K562 (cell line): ENCODE measurements around the gene ZNF385C. TPM values are rescaled to one million over a fixed set of nuclear protein-coding genes. Genes with fewer than 3 reads are reported as not detected.

ENCODE experiments used
- ATAC-seq: fragments of 200-7000 bp; cut with Tn5 transposase; 3 replicates; pipeline ENCODE4 v1.9.1; 2020; ENCODE audit warnings: moderate library complexity
- BruUV-seq: library from RNA; stranded (reverse); fragments of 400-500 nt; replicated peaks from 2 replicates; lab custom pipeline; 2021; lab: Mats Ljungman, UMichigan
- CTCF ChIA-PET: fragments of 300-600 bp; formaldehyde crosslinking; extraction: SDS; loops from one replicate; lab custom pipeline; 2021; ENCODE audit warnings: low intra/inter-chr PET ratio; lab: Yijun Ruan, JAX
- POLR2A ChIA-PET: fragments of 300-600, 350-650 bp; sonication (Branson Sonifier 250); formaldehyde crosslinking; extraction: SDS; loops from one replicate; lab custom pipeline; 2021; ENCODE audit warnings: antibody characterized with exemption, inconsistent platforms; lab: Yijun Ruan, JAX
- DNase-seq, 4 experiments: peaks; one replicate each; pipeline versions ENCODE4 v3.0.0 to v3.0.0-alpha.2; 2011 to 2018; ENCODE audit warnings: low spot score in 3 of 4, mixed read lengths in 3 of 4; ENCODE audit errors: extremely low read depth in 1 of 4
- FAIRE-seq: peaks from 2 replicates; lab custom pipeline; 2011; peaks lifted over from hg19 to GRCh38; lab: Jason Lieb, UNC
- H2AFZ ChIP-seq: 2 replicates; pipeline ENCODE4 v1.6.0; 2011; ENCODE audit warnings: low read depth, low read length, control low read depth, inconsistent platforms
- H3K27ac ChIP-seq: fragments of 200-600 bp; 3 replicates; pipeline ENCODE4 v1.8.0; 2011; ENCODE audit warnings: low read depth, mild to moderate bottlenecking, control low read depth, inconsistent platforms, low read length, moderate library complexity, mixed read lengths; ENCODE audit errors: extremely low read depth
- H3K27me3 ChIP-seq, 2 experiments: fragments of 300-600 bp in 1 of 2; 2 replicates in 1 of 2; 3 replicates in 1 of 2; pipeline versions ENCODE4 v1.6.0 to v1.8.0; 2011; ENCODE audit warnings: inconsistent platforms in 2 of 2, low read length in 2 of 2, mild to moderate bottlenecking in 1 of 2, mixed read lengths in 1 of 2, moderate library complexity in 1 of 2; ENCODE audit not compliant: control insufficient read depth in 2 of 2, insufficient read depth in 2 of 2
- H3K36me3 ChIP-seq: fragments of 300-600 bp; 3 replicates; pipeline ENCODE4 v1.8.0; 2011; ENCODE audit warnings: mild to moderate bottlenecking, low read length, inconsistent platforms; ENCODE audit not compliant: control insufficient read depth, insufficient read depth
- H3K4me1 ChIP-seq, 2 experiments: fragments of 200-600 bp in 1 of 2; replicated peaks in 1 of 2; 2 replicates in 1 of 2; 3 replicates in 1 of 2; pipeline versions ENCODE4 v1.5.1 to v1.8.0; 2011; ENCODE audit warnings: inconsistent platforms in 2 of 2, low read length in 2 of 2, mild to moderate bottlenecking in 1 of 2, mixed read lengths in 1 of 2, moderate library complexity in 1 of 2; ENCODE audit not compliant: control insufficient read depth in 2 of 2, insufficient read depth in 2 of 2
- H3K4me2 ChIP-seq: 2 replicates; pipeline ENCODE4 v1.6.1; 2011; ENCODE audit warnings: low read length, control low read depth, inconsistent platforms, mixed read lengths; ENCODE audit not compliant: insufficient read depth
- H3K4me3 ChIP-seq: fragments of 200-600 bp; sonication (generic), shearing (Covaris generic); 2 replicates; pipeline ENCODE4 v1.5.1; 2016; ENCODE audit warnings: control low read depth, inconsistent platforms
- H3K79me2 ChIP-seq: fragments of 200-600 bp; 3 replicates; pipeline ENCODE4 v1.8.0; 2011; ENCODE audit warnings: low read length, inconsistent platforms; ENCODE audit not compliant: control insufficient read depth, insufficient read depth
- H3K9ac ChIP-seq, 2 experiments: 2 replicates each; pipeline versions ENCODE4 v1.6.0 to v1.6.1; 2011; ENCODE audit warnings: low read depth in 2 of 2, low read length in 2 of 2, control low read depth in 1 of 2, inconsistent platforms in 1 of 2, mild to moderate bottlenecking in 1 of 2, mixed read lengths in 1 of 2; ENCODE audit not compliant: insufficient read depth in 1 of 2
- H3K9me1 ChIP-seq: one replicate; pipeline ENCODE4 v1.6.0; 2011; ENCODE audit warnings: inconsistent platforms, mild to moderate bottlenecking, low read length, moderate library complexity; ENCODE audit not compliant: control insufficient read depth, insufficient read depth
- H3K9me3 ChIP-seq: replicated peaks from 2 replicates; pipeline ENCODE4 v1.5.1; 2011; ENCODE audit warnings: low read depth, low read length, inconsistent platforms; ENCODE audit not compliant: control insufficient read depth, insufficient read depth
- H4K20me1 ChIP-seq: replicated peaks from 2 replicates; pipeline ENCODE4 v1.6.1; 2011; ENCODE audit warnings: low read length, inconsistent platforms, mixed read lengths; ENCODE audit not compliant: control insufficient read depth, insufficient read depth
- EZH2 ChIP-seq: IDR thresholded peaks from 2 replicates; pipeline ENCODE4 v1.6.1; 2012; ENCODE audit warnings: low read depth, mild to moderate bottlenecking, inconsistent platforms, low read length, borderline replicate concordance
- NRF1 ChIP-seq, 2 experiments: fragments of 450-650 bp; IDR thresholded peaks in 1 of 2; conservative IDR thresholded peaks in 1 of 2; 2 replicates each; pipeline ENCODE4 v1.6.1; 2014; ENCODE audit warnings: mild to moderate bottlenecking in 2 of 2
- PKNOX1 ChIP-seq: fragments of 450-650 bp; IDR thresholded peaks from 2 replicates; pipeline ENCODE4 v1.6.1; 2016
- TCF3 ChIP-seq: sonication (generic); formaldehyde crosslinking; IDR thresholded peaks from 2 replicates; pipeline ENCODE4 v1.4.0; 2020; ENCODE audit warnings: mild to moderate bottlenecking, missing genetic modification reagents
- TSC22D4 ChIP-seq: fragments of 450-650 bp; IDR thresholded peaks from 2 replicates; pipeline ENCODE4 v1.6.1; 2016; ENCODE audit warnings: missing genetic modification characterization, missing biosample characterization, control low read depth
- ZNF197 ChIP-seq: fragments of 200-800 bp; sonication (Bioruptor generic); IDR thresholded peaks from 2 replicates; pipeline ENCODE4 v1.6.1; 2016; ENCODE audit warnings: low read depth, missing genetic modification characterization, missing compliant biosample characterization
- ZNF384 ChIP-seq: IDR thresholded peaks from 2 replicates; pipeline ENCODE4 v1.6.1; 2012; ENCODE audit warnings: low read depth, low read length, improper control_type of control experiment
- ZNF584 ChIP-seq: fragments of 200-800 bp; sonication (Bioruptor generic); IDR thresholded peaks from 2 replicates; pipeline ENCODE4 v1.6.1; 2016; ENCODE audit warnings: low read depth, mild to moderate bottlenecking, missing genetic modification characterization, missing compliant biosample characterization
- ZNF740 ChIP-seq, 3 experiments: fragments of 200-800 bp in 1 of 3; sonication (Bioruptor generic) in 1 of 3; sonication (generic) in 1 of 3; formaldehyde crosslinking in 1 of 3; IDR thresholded peaks; 2 replicates each; pipeline versions ENCODE4 v1.6.1 to v1.8.0; 2016 to 2022; ENCODE audit warnings: mild to moderate bottlenecking in 2 of 3, missing compliant biosample characterization in 2 of 3, missing genetic modification characterization in 2 of 3, missing genetic modification reagents in 1 of 3
- WGBS: fragments of 100-300 bp; shearing (Covaris generic); methylation state at CpG from one replicate; pipeline ENCODE4 v1.1.6; 2016; ENCODE audit warnings: low coverage, mixed read lengths; ENCODE audit not compliant: insufficient coverage; ENCODE audit errors: missing lambda C conversion rate; 5-methylcytosine and 5-hydroxymethylcytosine counted together
- in situ Hi-C: fragments of 300-500 bp; cut with MboI; formaldehyde crosslinking; loops from 4 replicates; pipeline ENCODE4 v1.15.0; 2018; ENCODE audit warnings: inconsistent platforms, mixed read lengths
- intact Hi-C: fragments of 100-400 bp; cut with micrococcal nuclease; formaldehyde crosslinking; loops from 2 replicates; pipeline ENCODE4 v1.14.2; 2022
- polyA plus RNA-seq, 8 experiments: library from polyadenylated mRNA; depleted of rRNA in 4 of 8; stranded (reverse) in 5 of 8; unstranded in 3 of 8; fragments of >200 nt; fragmentation: Nextera tagmentation in 2 of 8; fragmentation: Illumina TruSeq in 1 of 8; extraction: Ambion mirVana in 2 of 8; extraction: Trizol in 1 of 8; gene quantifications; 2 replicates each; pipeline versions ENCODE4 v1.2.1 to v1.2.3, GENCODE V29; 2011 to 2014; ENCODE audit warnings: inconsistent platforms in 1 of 8, missing spikeins in 1 of 8
- total RNA-seq, 7 experiments: library from RNA; depleted of rRNA in 6 of 7; stranded (reverse); fragments of >200 nt in 6 of 7; fragmentation: Illumina TruSeq in 2 of 7; extraction: Trizol in 2 of 7; gene quantifications; 2 replicates each; pipeline versions ENCODE4 v1.2.1 to v1.2.3, GENCODE V29; 2011 to 2021; ENCODE audit warnings: low replicate concordance in 1 of 7
- TF ChIP-seq, protein P1 (sequence below), 2 experiments: fragments of 450-650 bp; conservative IDR thresholded peaks; 2 replicates each; pipeline ENCODE4 v1.6.1; 2017; ENCODE audit warnings: mild to moderate bottlenecking in 2 of 2, moderate library complexity in 2 of 2

Gene ZNF385C
- total and polyA plus RNA-seq, 9 of the 15 experiments (the other 6 are each of a cell fraction or from before 2014, with no cell fraction given): 0.03 to 0.35 (median 0.18) TPM; not detected in 1

DNA sequence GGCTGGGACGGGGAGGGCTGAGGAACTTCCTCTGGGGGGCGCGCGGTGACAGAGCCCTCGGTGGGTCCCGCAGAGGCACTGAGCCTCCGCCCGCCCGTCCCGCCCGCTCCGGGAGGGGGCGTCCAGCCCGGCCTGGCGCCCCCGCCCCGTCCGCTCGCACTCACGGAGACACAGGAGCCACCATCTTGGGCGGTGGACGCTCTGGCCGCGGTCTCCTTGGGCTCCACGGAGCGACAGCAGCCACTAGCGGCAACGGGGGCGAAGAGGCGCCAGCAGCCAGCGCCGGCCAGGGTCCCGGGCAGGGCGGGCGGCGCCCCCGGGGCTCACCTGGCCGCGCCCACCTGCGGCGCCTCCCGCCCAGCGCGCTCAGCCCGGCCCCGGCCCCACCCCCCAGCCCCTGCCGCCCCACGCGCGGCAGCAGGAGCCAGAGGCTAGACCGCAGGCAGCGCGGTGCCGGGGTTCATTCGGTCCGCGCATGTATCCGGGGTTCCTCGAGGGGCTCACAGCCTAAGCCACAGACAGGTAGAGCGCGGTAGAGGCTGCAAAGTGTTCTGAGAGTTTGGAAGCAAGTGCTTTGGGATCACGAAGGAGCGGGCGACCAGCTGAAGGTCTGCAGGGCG is 47.8 kb downstream of the ZNF385C start, which contains the start of gene C17orf113 (continued):
- 0 out of 2 replicates have a peak, but pooled peaks have one; percentile 34 for TF ChIP-seq ZNF197 (CRISPR knock-in tag)
- TF ChIP-seq, protein P1, sequence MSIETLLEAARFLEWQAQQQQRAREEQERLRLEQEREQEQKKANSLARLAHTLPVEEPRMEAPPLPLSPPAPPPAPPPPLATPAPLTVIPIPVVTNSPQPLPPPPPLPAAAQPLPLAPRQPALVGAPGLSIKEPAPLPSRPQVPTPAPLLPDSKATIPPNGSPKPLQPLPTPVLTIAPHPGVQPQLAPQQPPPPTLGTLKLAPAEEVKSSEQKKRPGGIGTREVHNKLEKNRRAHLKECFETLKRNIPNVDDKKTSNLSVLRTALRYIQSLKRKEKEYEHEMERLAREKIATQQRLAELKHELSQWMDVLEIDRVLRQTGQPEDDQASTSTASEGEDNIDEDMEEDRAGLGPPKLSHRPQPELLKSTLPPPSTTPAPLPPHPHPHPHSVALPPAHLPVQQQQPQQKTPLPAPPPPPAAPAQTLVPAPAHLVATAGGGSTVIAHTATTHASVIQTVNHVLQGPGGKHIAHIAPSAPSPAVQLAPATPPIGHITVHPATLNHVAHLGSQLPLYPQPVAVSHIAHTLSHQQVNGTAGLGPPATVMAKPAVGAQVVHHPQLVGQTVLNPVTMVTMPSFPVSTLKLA (conservative IDR thresholded peaks at IDR 0.05): 0 out of 4 replicates have a peak, but pooled peaks of 1 of the 2 experiments have one; percentile 21

DNA sequence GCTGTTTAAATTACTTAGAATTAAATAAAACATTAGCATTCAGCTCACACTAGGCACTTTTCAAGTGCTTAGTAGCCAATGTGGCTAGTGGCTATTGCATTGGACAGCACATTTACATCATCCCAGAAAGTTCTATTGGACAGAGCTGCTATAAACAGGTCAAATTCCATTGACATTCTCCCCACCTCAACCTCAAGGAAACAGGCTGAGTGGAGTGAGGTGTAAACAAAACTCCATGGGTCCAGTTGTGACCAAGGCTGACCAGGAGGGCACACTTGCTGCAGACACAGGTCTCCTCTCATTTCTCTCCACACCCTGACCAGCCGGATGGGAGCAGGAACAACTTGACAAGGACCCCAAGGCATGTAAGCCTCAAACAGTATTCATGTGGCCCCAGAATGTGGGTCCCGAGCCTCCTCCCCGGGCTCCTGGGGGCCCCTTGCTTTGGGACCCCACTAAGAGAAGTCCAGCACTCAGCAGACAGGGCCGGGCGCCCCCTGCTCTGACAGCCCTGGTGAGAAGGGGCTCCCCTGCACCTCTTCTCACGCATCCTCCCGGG is 48.4 kb downstream of the ZNF385C start:
- intact Hi-C loops: no loop called here
- Histone ChIP-seq H3K9me3 (no peaks in the 10 kb centered on the region), H4K20me1 (no peaks in the 10 kb centered on the region), H3K9me1 (no peaks in the 10 kb centered on the region), H3K4me3 (peak overlapping the region; percentile 52), H3K79me2 (no peaks in the 10 kb centered on the region), H3K4me2 (peak overlapping the region; percentile 74), H3K9ac (peak overlapping the region; percentile 56 to 91; a peak in 3 of 4 replicates)
- 0% methylated on average over 7 of the region's 7 CpGs for WGBS
- BruUV-seq: no TSS peak
- POLR2A ChIA-PET: interaction anchor here (0.7 to 1.4 kb wide), 3 partner anchors 9 to 26 kb away, joined by 3 to 4 read pairs (median 4); no protein-coding TSS in a partner anchor
- TF ChIP-seq ZNF584 (CRISPR knock-in tag) (no peak), TCF3 (no peak), ZNF384 (no peak), ZNF740 (CRISPR knock-in tag; IDR thresholded peaks at IDR 0.05) (no peak), ZNF740 (tag; IDR thresholded peaks at IDR 0.05) (0 out of 4 replicates have a peak, but pooled peaks of 1 of the 2 experiments have one; percentile 25), PKNOX1 (no peak), TSC22D4 (tag) (no peak), NRF1 (conservative IDR thresholded peaks at IDR 0.05 in 1 of 2, IDR thresholded peaks at IDR 0.05 in 1 of 2) (peak in 1 of 2 experiments; percentile 38; a peak in 1 of 4 replicates), EZH2 (no peak)
- TF ChIP-seq, all 486 proteins: peak for 2
- DNase-seq: no peak
- FAIRE-seq: peak; percentile 58
- peaks cover 10 to 40% of the 10 kb centered on the region in 2 experiments; a peak in 4 of 5 replicates for H3K27me3 ChIP-seq
- H3K36me3 ChIP-seq: no peaks in the 10 kb centered on the region
- no peak overlapping the region for H3K27ac ChIP-seq
- CTCF ChIA-PET: no interaction called here
- peak overlapping the region; percentile 94 for H2AFZ ChIP-seq
- ATAC-seq: peak; percentile 57
- in situ Hi-C loops: no loop called here
- peaks cover 3 to 14% of the 10 kb centered on the region in 2 experiments; a peak in 3 of 5 replicates for H3K4me1 ChIP-seq
